Gastrocnemius medialis (tissue), 4 donors: ENCODE measurements around the gene CDK2AP2. TPM values are rescaled to one million over a fixed set of nuclear protein-coding genes. Genes with fewer than 3 reads are reported as not detected.
"Not testable (repeated sequence)": the region's sequence is repeated elsewhere in the genome, so short reads cannot be mapped to it uniquely, and the experiment has no call there.

ENCODE experiments used
- ATAC-seq, 2 donors: fragments of 150-250 bp; one replicate each; pipeline ENCODE4 v1.9.1; 2016
- DNase-seq, 2 donors: peaks; one replicate each; pipeline ENCODE4 v3.0.0-alpha.2; 2019
- H3K27ac ChIP-seq, 4 donors: fragments of 200-600 bp; sonication (generic); 1 replicate in 1 of 4; 2 replicates in 3 of 4; pipeline ENCODE4 v1.5.1; 2016 to 2018; ENCODE audit warnings: mild to moderate bottlenecking in 2 of 4, moderate library complexity in 1 of 4
- H3K27me3 ChIP-seq, 3 donors: fragments of 200-600 bp; sonication (generic) in 2 of 3; 1 replicate in 1 of 3; 2 replicates in 2 of 3; pipeline versions ENCODE4 v1.5.1 to v1.6.0; 2016 to 2019; ENCODE audit warnings: mild to moderate bottlenecking in 1 of 3, moderate library complexity in 1 of 3
- H3K36me3 ChIP-seq, 2 donors: fragments of 200-600 bp; sonication (generic) in 1 of 2; one replicate each; pipeline ENCODE4 v1.5.1; 2017 to 2018
- H3K4me1 ChIP-seq, 2 donors: fragments of 200-600 bp; sonication (generic) in 1 of 2; one replicate each; pipeline ENCODE4 v1.5.1; 2016 to 2017; ENCODE audit warnings: mild to moderate bottlenecking in 2 of 2
- H3K4me3 ChIP-seq, 4 donors: fragments of 200-600 bp; sonication (generic) in 3 of 4; 1 replicate in 1 of 4; 2 replicates in 3 of 4; pipeline ENCODE4 v1.5.1; 2016 to 2019; ENCODE audit warnings: mild to moderate bottlenecking in 2 of 4
- H3K9me3 ChIP-seq, 3 donors: fragments of 200-600 bp; sonication (generic) in 2 of 3; 1 replicate in 1 of 3; 2 replicates in 2 of 3; pipeline ENCODE4 v1.5.1; 2016 to 2019
- CTCF ChIP-seq, 5 experiments: fragments of 450-650 bp in 3 of 5; fragments of 200-600 bp in 2 of 5; sonication (generic) in 2 of 5; IDR thresholded peaks in 4 of 5; conservative IDR thresholded peaks in 1 of 5; 1 replicate in 4 of 5; 2 replicates in 1 of 5; pipeline ENCODE4 v1.5.1; 2016 to 2019; ENCODE audit warnings: antibody characterized with exemption in 5 of 5, mild to moderate bottlenecking in 3 of 5, moderate library complexity in 3 of 5
- POLR2A ChIP-seq, 2 donors: fragments of 450-650 bp; IDR thresholded peaks; one replicate each; pipeline ENCODE4 v1.6.1; 2017; ENCODE audit warnings: antibody characterized with exemption in 2 of 2, mild to moderate bottlenecking in 2 of 2, moderate library complexity in 2 of 2
- in situ Hi-C, 4 donors: fragments of 200-750 bp; cut with MboI; loops; one replicate each; pipeline versions ENCODE4 v1.15.0 to v1.8.0; 2017; ENCODE audit warnings: low sequenced_read_pairs in 4 of 4
- intact Hi-C: fragments of 100-400 bp; cut with DNase I; formaldehyde crosslinking; loops from one replicate; pipeline ENCODE4 v1.15.1; 2023; ENCODE audit warnings: low total_unique reads
- total RNA-seq, 4 donors: library from RNA; depleted of rRNA; stranded (reverse); fragments of >200 nt; gene quantifications; one replicate each; pipeline versions ENCODE4 v1.1.0 to v1.2.3, GENCODE V29; 2016

CDK2AP2 gene
- total RNA-seq, 4 donors from 2014 or later: 24.1 to 47.5 (median 37.3) TPM

DNA sequence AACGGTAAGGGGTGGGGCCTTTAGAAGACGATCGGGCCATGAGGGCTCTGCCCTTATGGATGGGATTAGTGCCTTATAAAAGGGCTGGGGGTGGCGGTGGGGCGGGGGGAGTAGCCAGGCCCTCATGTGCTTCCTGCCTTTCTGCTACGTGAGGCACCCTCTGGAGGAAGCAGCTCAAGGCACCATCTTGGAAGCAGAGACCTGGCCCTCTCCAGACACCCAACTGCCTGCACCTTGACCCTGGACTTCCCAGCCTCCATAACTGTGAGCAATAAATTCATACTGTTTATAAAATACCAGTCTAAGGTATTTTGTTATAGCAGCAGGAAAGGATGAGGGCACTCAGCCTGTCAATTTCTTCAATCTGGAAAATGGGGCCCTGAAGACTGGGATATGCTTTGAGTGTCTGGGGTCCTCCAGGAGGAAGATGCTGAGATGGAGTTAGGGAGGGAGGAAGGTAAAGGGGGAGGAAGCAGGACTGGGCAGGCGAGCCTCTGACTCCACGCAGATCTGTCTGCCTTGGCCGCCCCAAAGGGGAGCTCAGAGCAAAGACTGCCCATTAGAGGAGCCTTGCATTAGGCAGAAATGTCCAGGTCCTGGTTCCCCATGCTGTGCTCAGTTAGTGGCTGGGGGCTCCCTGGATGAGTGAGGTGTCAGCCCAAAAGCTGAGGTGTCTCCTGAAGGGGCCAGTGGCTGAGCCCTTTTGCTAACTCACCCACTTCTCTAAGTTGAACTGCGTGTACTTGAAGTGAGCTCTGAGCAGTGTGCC is 10.0 kb upstream of the CDK2AP2 start:
- TF ChIP-seq POLR2A (IDR thresholded peaks at IDR 0.05): no peak
- TF ChIP-seq CTCF (IDR thresholded peaks at IDR 0.05 in 4 of 5, conservative IDR thresholded peaks at IDR 0.05 in 1 of 5): no peak
- Histone ChIP-seq H3K4me1 (no peaks in the 10 kb centered on the region), H3K27ac (no peak overlapping the region), H3K9me3 (no peaks in the 10 kb centered on the region), H3K27me3 (no peaks in the 10 kb centered on the region), H3K36me3 (no peaks in the 10 kb centered on the region), H3K4me3 (no peak overlapping the region)
- intact Hi-C loops: no loop called here
- in situ Hi-C loops: no loop called here
- DNase-seq: no peak
- no peak for ATAC-seq

- in situ Hi-C loops (no loop called here), intact Hi-C loops (no loop called here)
- Histone ChIP-seq H3K4me1 (no peaks in the 10 kb centered on the region), H3K27ac (no peak overlapping the region), H3K36me3 (no peaks in the 10 kb centered on the region), H3K27me3 (no peaks in the 10 kb centered on the region), H3K9me3 (no peaks in the 10 kb centered on the region), H3K4me3 (no peak overlapping the region)
- no peak for DNase-seq
- no peak for TF ChIP-seq POLR2A (IDR thresholded peaks at IDR 0.05)
- no peak for TF ChIP-seq CTCF (IDR thresholded peaks at IDR 0.05 in 4 of 5, conservative IDR thresholded peaks at IDR 0.05 in 1 of 5)
- ATAC-seq: no peak
Measured at GRCh38 chr11:67516806-67517205, 8.8 kb upstream of the CDK2AP2 start.

DNA sequence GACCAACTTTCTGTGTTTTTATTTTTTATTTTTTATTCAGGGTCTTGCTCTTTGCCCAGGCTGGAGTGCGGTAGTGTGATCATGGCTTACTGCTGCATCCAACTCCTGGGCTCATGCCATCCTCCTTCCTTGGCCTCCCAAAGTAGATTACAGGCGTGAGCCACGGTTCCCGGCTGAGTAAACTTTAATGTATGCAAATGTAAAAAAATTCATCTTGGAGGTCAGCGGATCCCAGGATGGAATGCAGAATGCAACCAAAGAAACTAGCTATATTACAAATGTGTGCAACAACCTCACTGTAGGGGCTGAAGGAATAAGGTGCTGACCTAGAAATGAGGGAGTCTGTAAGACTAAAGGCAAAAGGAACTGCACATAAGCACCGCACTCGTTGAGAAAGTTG is 6.2 kb upstream of the CDK2AP2 start:
- in situ Hi-C loops: no loop called here
- Histone ChIP-seq H3K27me3 (no peaks in the 10 kb centered on the region), H3K27ac (no peak overlapping the region), H3K9me3 (no peaks in the 10 kb centered on the region), H3K4me1 (peaks cover 0 to under 1% of the 10 kb centered on the region in 2 donors), H3K4me3 (no peak overlapping the region), H3K36me3 (no peaks in the 10 kb centered on the region)
- ATAC-seq (no peak), DNase-seq (no peak)
- no peak for TF ChIP-seq POLR2A (IDR thresholded peaks at IDR 0.05)
- no peak for TF ChIP-seq CTCF (IDR thresholded peaks at IDR 0.05 in 4 of 5, conservative IDR thresholded peaks at IDR 0.05 in 1 of 5)
- intact Hi-C loops: no loop called here

DNA sequence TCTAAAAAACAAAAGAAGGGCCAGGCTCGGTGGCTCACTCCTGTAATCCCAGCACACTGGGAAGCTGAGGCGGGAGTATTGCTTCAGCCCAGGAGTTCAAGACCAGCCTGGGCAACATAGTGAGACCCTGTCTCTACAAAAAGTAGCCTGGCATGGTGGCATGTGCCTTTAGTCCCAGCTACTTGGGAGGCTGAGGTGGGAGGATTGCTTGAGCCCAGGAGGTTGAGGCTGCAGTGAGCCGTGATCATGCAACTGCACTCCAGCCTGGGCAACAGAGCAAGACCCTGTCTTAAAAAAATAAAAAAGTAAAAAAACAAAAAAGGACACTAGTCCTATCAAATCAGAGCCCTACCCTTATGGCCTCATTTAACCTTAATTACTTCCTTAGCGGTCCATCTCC is 3.6 kb upstream of the CDK2AP2 start:
- in situ Hi-C loops, ATAC-seq, H3K27ac ChIP-seq, H3K4me3 ChIP-seq, DNase-seq, H3K27me3 ChIP-seq, H3K36me3 ChIP-seq, H3K9me3 ChIP-seq, intact Hi-C loops: not testable (repeated sequence)
- peaks cover 12 to 13% of the 10 kb centered on the region in 2 donors for H3K4me1 ChIP-seq

DNA sequence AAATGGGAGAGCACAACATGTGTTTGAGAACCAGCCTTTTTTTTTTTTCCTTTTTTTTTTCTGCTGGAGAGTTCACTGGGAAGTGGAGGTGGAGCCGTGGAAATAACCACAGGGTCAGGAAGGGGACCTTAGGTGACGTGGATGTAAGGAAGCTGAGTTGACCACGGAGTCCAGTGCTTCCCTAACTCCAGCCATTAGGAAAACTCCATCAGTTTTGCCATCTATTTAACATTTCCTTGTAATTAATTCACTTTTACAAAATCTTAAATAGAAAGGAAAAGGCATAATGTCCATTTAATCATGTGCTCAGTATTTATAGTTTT is 2.0 kb upstream of the CDK2AP2 start:
- intact Hi-C loops: no loop called here
- H3K9me3 ChIP-seq: no peaks in the 10 kb centered on the region
- no peak overlapping the region for H3K4me3 ChIP-seq
- peaks cover 23 to 25% of the 10 kb centered on the region in 2 donors for H3K4me1 ChIP-seq
- H3K36me3 ChIP-seq: no peaks in the 10 kb centered on the region
- H3K27ac ChIP-seq: no peak overlapping the region
- no peak for TF ChIP-seq POLR2A (IDR thresholded peaks at IDR 0.05)
- TF ChIP-seq CTCF (IDR thresholded peaks at IDR 0.05 in 4 of 5, conservative IDR thresholded peaks at IDR 0.05 in 1 of 5): no peak
- H3K27me3 ChIP-seq: peaks cover 0 to 4% (median 0%) of the 10 kb centered on the region in 3 donors
- in situ Hi-C loops: no loop called here
- ATAC-seq (no peak), DNase-seq (no peak)
